K562 treated with DMSO at 1 percent for 48 hours (cell line): ENCODE measurements around the gene ZC2HC1B. TPM values are rescaled to one million over a fixed set of nuclear protein-coding genes. Genes with fewer than 3 reads are reported as not detected.

Source experiments
- total RNA-seq: library from RNA; unstranded; fragments of 300-600 nt; gene quantifications from 2 replicates; pipeline ENCODE4 v1.2.3, GENCODE V29; 2022; ENCODE audit warnings: low replicate concordance; ENCODE audit errors: extremely low read depth

The ZC2HC1B gene
- not detected in 2 replicates for total RNA-seq

GRCh38 chr6:143864234-143864633 lies at the start of gene ZC2HC1B:
Gene ZC2HC1B, plus strand, starts transcription at chr6:143864474. Its CDS starts 66 bp downstream, at chr6:143864540.

GRCh38 chr6:143842902-143843676 lies 21.2 kb upstream of the ZC2HC1B start, which contains the start of gene LTV1:
Gene LTV1, plus strand, starts transcription at chr6:143843338. Its CDS starts 140 bp downstream, at chr6:143843478.

Other genes starting within 250 kb of the ZC2HC1B start
- gene PHACTR2, start 186.5 kb upstream of the ZC2HC1B start, total RNA-seq = not detected in 2 replicates
- gene LTV1, start 21.1 kb upstream of the ZC2HC1B start, total RNA-seq = not detected in 2 replicates
- gene PLAGL1, start 143.8 kb downstream of the ZC2HC1B start, total RNA-seq = not detected in 2 replicates
- gene SF3B5, start 231.1 kb downstream of the ZC2HC1B start, total RNA-seq = not detected in 2 replicates